Measurements from ENCODE around the gene SAFB. TPM values are rescaled to one million over a fixed set of nuclear protein-coding genes. Genes with fewer than 3 reads are reported as not detected.

SAFB gene
- total RNA-seq, 4 donors from 2014 or later = 65.5 to 135 (median 86.4) TPM

DNA sequence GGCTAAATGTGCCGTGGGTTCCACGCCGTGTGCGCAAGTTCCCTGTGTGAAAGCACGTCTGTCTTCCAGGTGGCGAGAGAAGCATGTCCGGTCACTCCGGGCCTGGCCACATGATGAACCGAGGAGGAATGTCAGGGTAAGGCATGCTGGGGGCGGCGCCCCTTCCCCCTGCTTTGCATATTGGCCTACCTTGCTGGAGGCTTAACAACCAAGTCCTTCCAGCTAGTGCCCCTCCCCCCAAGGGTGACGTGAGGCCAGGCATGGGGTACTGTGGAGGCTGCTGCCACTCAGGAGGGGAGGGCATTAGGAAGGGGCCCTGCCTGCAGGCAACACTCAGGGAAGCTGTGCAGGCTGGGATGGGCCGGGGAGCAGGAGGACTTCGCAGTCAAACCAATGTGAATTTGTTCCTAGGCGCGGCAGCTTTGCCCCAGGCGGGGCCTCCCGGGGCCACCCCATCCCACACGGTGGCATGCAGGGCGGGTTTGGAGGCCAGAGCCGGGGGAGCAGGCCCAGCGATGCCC is 44.9 kb downstream of the SAFB start:
- TF ChIP-seq, protein P1, sequence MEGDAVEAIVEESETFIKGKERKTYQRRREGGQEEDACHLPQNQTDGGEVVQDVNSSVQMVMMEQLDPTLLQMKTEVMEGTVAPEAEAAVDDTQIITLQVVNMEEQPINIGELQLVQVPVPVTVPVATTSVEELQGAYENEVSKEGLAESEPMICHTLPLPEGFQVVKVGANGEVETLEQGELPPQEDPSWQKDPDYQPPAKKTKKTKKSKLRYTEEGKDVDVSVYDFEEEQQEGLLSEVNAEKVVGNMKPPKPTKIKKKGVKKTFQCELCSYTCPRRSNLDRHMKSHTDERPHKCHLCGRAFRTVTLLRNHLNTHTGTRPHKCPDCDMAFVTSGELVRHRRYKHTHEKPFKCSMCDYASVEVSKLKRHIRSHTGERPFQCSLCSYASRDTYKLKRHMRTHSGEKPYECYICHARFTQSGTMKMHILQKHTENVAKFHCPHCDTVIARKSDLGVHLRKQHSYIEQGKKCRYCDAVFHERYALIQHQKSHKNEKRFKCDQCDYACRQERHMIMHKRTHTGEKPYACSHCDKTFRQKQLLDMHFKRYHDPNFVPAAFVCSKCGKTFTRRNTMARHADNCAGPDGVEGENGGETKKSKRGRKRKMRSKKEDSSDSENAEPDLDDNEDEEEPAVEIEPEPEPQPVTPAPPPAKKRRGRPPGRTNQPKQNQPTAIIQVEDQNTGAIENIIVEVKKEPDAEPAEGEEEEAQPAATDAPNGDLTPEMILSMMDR (IDR thresholded peaks at IDR 0.05; ENCODE audit: low read depth) = no peak

DNA sequence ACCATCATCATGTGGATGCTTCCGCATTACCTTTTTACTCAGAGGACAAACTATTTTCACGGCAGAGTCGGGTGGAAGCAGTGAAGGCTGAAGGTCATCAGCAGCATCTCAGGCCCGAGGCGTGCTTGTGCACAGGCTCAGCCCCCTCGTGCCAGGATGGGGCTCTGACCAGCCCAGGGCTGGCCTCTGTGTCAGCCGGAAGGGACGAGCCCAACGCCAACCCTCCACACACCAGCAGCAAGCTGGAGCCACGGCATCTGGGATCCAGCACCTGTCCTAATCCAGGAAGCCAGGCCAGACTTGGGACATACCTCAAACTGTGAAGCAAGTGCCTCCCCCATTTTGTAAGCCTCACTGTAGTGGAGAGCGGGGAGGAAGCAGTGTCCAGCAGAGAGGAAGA is 46.3 kb downstream of the SAFB start:
- TF ChIP-seq, protein P1 (IDR thresholded peaks at IDR 0.05; ENCODE audit: low read depth) = no peak

GRCh38 chr19:5671600-5671999 is 48.7 kb downstream of the SAFB start:
- TF ChIP-seq, protein P1 (IDR thresholded peaks at IDR 0.05; ENCODE audit: low read depth) = no peak

DNA sequence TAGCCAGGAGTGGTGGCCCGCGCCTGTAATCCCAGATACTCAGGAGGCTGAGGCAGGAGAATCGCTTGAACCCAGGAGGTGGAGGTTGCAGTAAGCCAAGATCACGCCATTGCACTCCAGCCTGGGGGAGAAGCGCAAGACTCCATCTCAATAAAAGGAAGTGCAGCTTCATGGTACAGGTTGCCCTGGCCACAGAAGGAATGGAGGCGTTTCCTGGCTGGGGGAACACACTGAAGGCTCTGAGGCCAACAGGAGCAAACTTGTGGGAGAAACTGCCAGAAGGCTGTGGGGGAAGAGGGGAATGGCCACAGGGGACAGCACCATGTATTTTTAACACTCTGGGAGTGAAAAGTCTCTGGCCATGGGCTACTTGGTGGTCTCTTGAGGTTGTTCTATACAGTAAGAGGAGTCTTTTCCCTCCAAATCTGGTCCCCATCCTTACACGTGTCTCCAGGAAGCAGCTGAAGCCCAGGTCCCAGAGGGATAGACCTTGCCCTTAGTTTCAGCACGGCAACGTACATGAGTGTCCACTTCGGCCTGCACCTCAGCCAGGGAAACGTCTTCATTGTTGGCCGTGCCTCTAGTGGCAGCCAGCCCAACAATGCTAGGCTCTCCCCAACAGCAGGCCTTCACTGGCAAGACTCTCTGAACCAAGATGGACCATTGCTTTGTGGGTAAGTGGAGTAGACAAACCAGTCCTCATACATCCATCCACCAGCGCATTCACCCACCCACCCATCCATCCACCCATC is 50.0 kb downstream of the SAFB start:
- TF ChIP-seq, protein P1 (IDR thresholded peaks at IDR 0.05; ENCODE audit: low read depth) = no peak

- TF ChIP-seq, protein P1 (IDR thresholded peaks at IDR 0.05; ENCODE audit: low read depth) = no peak
These were observed 50.9 kb downstream of the SAFB start for GRCh38 chr19:5673752-5674151.

GRCh38 chr19:5674714-5675113 is 51.8 kb downstream of the SAFB start:
- TF ChIP-seq, protein P1 (IDR thresholded peaks at IDR 0.05; ENCODE audit: low read depth) = no peak

DNA sequence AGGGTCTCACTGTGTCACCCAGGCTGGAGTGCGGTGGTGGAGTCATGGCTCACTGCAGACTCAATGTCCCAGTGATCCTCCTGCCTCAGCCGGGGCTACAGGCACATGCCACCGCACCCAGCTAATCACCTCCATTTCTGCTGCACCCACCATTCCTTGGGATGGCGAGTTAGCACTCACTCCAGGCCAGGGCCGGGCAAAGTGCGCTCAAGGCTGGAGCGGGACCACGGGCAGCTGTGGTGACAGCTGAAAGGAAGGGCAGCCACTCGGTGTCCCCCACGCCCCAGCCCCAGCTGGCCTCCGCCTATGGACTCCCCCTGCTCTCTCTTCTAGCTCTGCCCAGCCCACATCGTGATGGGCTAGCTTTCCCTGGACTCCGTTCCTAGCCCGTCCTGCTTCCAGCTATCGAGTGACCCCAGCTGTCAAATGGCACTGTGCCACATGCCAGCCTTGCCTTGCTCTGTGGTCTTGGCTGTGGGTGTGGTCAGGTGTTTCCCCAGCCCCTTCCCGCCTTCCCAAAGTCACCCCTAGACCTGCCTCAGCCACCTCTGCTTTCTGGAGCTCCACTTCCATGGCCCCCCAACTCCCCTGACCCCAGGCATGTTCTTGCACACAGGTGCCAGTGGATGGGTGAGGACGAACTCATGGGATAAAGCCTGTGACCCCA is 53.4 kb downstream of the SAFB start:
- TF ChIP-seq, protein P1 (IDR thresholded peaks at IDR 0.05; ENCODE audit: low read depth) = no peak

All from subcutaneous adipose tissue (tissue), 4 donors.